Upper lobe of right lung (tissue), 1 donor: Measurements from ENCODE around the gene NDUFB2. TPM values are rescaled to one million over a fixed set of nuclear protein-coding genes. Genes with fewer than 3 reads are reported as not detected.
A peak's percentile ranks its signal among the peaks of the same experiment; 100 is the strongest.
"Not testable (repeated sequence)": the region's sequence is repeated elsewhere in the genome, so short reads cannot be mapped to it uniquely, and the experiment has no call there.

ENCODE experiments used
- ATAC-seq: fragments of 200-7000 bp; cut with Tn5 transposase; one replicate; pipeline ENCODE4 v1.9.1; 2020; ENCODE audit warnings: mild to moderate bottlenecking, moderate library complexity
- DNase-seq: peaks from one replicate; pipeline ENCODE4 v3.0.0-alpha.2; 2020
- H3K27ac ChIP-seq: fragments of 200-600 bp; one replicate; pipeline ENCODE4 v1.8.0; 2022
- H3K27me3 ChIP-seq: fragments of 200-600 bp; one replicate; pipeline ENCODE4 v1.8.0; 2022; ENCODE audit warnings: mild to moderate bottlenecking
- H3K36me3 ChIP-seq: fragments of 200-600 bp; one replicate; pipeline ENCODE4 v1.8.0; 2022
- H3K4me1 ChIP-seq: fragments of 200-600 bp; one replicate; pipeline ENCODE4 v1.8.0; 2022
- H3K4me3 ChIP-seq: fragments of 200-600 bp; one replicate; pipeline ENCODE4 v1.8.0; 2022; ENCODE audit warnings: mild to moderate bottlenecking
- H3K9me3 ChIP-seq: fragments of 200-600 bp; one replicate; pipeline ENCODE4 v1.8.0; 2022
- CTCF ChIP-seq: fragments of 200-600 bp; IDR thresholded peaks from one replicate; pipeline ENCODE4 v1.8.0; 2022; ENCODE audit warnings: antibody characterized with exemption
- intact Hi-C: fragments of 100-400 bp; cut with DNase I; formaldehyde crosslinking; loops from one replicate; pipeline ENCODE4 v1.11.0; 2022
- total RNA-seq: library from RNA; stranded (reverse); fragmentation: NEBNext Ultra II Directional; extraction: Animal tissue kit (Norgen Biotek cat#: 25700); gene quantifications from one replicate; pipeline ENCODE4 v1.2.1, GENCODE V29; 2021
- donor health status: DM: no; HTN: yes; CAD: no; lungs with severe emphysema.

Gene NDUFB2
- total RNA-seq, 1 donor from 2014 or later, result 160 TPM

- Histone ChIP-seq H3K4me1 (peaks cover 20% of the 10 kb centered on the region), H3K36me3 (no peaks in the 10 kb centered on the region), H3K27ac (no peak overlapping the region), H3K4me3 (no peak overlapping the region), H3K27me3 (no peaks in the 10 kb centered on the region), H3K9me3 (no peaks in the 10 kb centered on the region)
- intact Hi-C loops, result no loop called here
- ATAC-seq, result peak; percentile 2
- TF ChIP-seq CTCF, result no peak
- DNase-seq, result peak; percentile 75
Measured at GRCh38 chr7:140674356-140674800, 22.1 kb upstream of the NDUFB2 start.

GRCh38 chr7:140674899-140675701, 21.4 kb upstream of the NDUFB2 start:
- peak; percentile 49 for ATAC-seq
- peak; percentile 30 for DNase-seq
- intact Hi-C loops, result no loop called here
- TF ChIP-seq CTCF, result peak; percentile 44
- H3K4me1 ChIP-seq, result peaks cover 20% of the 10 kb centered on the region
- peaks cover 5% of the 10 kb centered on the region for H3K36me3 ChIP-seq
- no peaks in the 10 kb centered on the region for H3K27me3 ChIP-seq
- no peak overlapping the region for H3K4me3 ChIP-seq
- H3K27ac ChIP-seq, result no peak overlapping the region
- no peaks in the 10 kb centered on the region for H3K9me3 ChIP-seq

GRCh38 chr7:140675726-140676125, 20.8 kb upstream of the NDUFB2 start:
- no peak for ATAC-seq

GRCh38 chr7:140676306-140676705, 20.2 kb upstream of the NDUFB2 start:
- Histone ChIP-seq H3K27ac (no peak overlapping the region), H3K9me3 (no peaks in the 10 kb centered on the region), H3K4me1 (peaks cover 20% of the 10 kb centered on the region), H3K36me3 (peaks cover 17% of the 10 kb centered on the region), H3K4me3 (no peak overlapping the region), H3K27me3 (no peaks in the 10 kb centered on the region)
- no peak for TF ChIP-seq CTCF
- DNase-seq, result no peak
- intact Hi-C loops, result no loop called here
- ATAC-seq, result peak; percentile 7

More at GRCh38 chr7:140675726-140676125, 20.8 kb upstream of the NDUFB2 start:
- H3K27ac ChIP-seq, result no peak overlapping the region
- H3K27me3 ChIP-seq, result no peaks in the 10 kb centered on the region
- H3K4me3 ChIP-seq, result no peak overlapping the region
- H3K36me3 ChIP-seq, result peaks cover 12% of the 10 kb centered on the region
- no peak for TF ChIP-seq CTCF
- peaks cover 20% of the 10 kb centered on the region for H3K4me1 ChIP-seq
- no peaks in the 10 kb centered on the region for H3K9me3 ChIP-seq
- peak; percentile 6 for DNase-seq
- intact Hi-C loops, result no loop called here

- H3K9me3 ChIP-seq, H3K27ac ChIP-seq, H3K4me3 ChIP-seq, intact Hi-C loops, H3K27me3 ChIP-seq, ATAC-seq: not testable (repeated sequence)
- peak; percentile 26 for DNase-seq
- peaks cover 20% of the 10 kb centered on the region for H3K4me1 ChIP-seq
- peaks cover 21% of the 10 kb centered on the region for H3K36me3 ChIP-seq
Measured at GRCh38 chr7:140676956-140677355, 19.6 kb upstream of the NDUFB2 start.

- Histone ChIP-seq H3K36me3 (peaks cover 22% of the 10 kb centered on the region), H3K4me1 (peaks cover 20% of the 10 kb centered on the region), H3K9me3 (no peaks in the 10 kb centered on the region), H3K4me3 (no peak overlapping the region), H3K27me3 (no peaks in the 10 kb centered on the region), H3K27ac (no peak overlapping the region)
- no peak for TF ChIP-seq CTCF
- peak; percentile 3 for DNase-seq
- ATAC-seq, result no peak
- intact Hi-C loops, result no loop called here
Measured at GRCh38 chr7:140677496-140677895, 19.0 kb upstream of the NDUFB2 start.
